ENCODE data around the gene AUNIP. TPM values are rescaled to one million over a fixed set of nuclear protein-coding genes. Genes with fewer than 3 reads are reported as not detected.
A peak's percentile ranks its signal among the peaks of the same experiment; 100 is the strongest.

AUNIP gene
- total RNA-seq, 1 experiment from 2014 or later = 22.2 TPM

DNA sequence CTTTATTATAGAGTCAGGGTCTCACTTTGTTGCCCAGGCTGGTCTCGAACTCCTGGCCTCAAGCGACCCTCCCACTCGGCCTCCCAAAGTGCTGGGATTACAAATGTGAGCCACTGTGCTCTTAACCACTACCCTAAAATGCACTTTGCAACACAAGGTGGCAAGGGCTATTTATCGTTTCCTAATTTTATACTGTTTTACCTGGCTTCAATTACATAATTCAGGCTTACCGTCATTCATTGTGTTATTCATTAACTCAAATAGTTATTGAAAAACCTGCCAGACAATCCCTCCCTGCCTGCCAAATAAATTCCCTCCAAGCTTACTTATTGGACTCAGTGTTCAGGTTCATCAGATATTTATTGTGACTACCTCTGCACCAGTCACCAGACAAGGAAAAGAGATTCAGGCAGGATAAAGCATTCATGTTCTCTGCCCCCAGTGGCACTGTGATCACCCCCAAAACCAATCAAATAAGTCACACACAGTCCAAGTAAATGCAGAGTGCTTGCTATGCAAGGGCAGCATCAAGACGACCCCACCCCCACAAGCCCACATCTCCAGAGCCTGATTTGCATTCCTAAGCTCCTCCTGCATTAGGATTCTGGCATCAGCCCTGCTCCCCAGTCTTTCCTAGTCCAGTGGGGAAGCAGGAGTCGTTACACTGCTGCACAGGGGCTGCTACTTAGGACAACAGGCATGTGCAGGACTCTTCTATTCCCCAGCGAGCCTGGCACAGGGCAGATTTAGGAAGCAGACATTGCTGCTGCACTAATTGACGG, 8.1 kb upstream of the AUNIP start:
- Histone ChIP-seq H3K27ac (ENCODE audit: insufficient read length, low read depth, low read length) (no peak overlapping the region), H2AFZ (ENCODE audit: low read length) (no peak overlapping the region), H3K4me2 (ENCODE audit: insufficient read depth, insufficient read length, low read length) (no peak overlapping the region), H4K5ac (ENCODE audit: insufficient read length, low read depth, low read length) (no peak overlapping the region), H3K4me1 (ENCODE audit: insufficient read depth, low read length) (peaks cover 2% of the 10 kb centered on the region; the same call in 1 of the 2 replicates), H3K18ac (ENCODE audit: insufficient read length, low read depth, low read length) (no peak overlapping the region), H3K9me3 (ENCODE audit: control insufficient read depth, low read depth, low read length) (no peaks in the 10 kb centered on the region), H2AK5ac (ENCODE audit: insufficient read length, low read length) (no peak overlapping the region), H2BK20ac (ENCODE audit: low read depth, low read length, poor library complexity, severe bottlenecking) (no peak overlapping the region), H3K14ac (ENCODE audit: insufficient read depth, low read length) (no peak overlapping the region), H3K56ac (ENCODE audit: insufficient read length, low read depth, low read length) (no peak overlapping the region), H3T11ph (ENCODE audit: low read length) (no peak overlapping the region), H3K27me3 (ENCODE audit: insufficient read depth, low read length) (no peaks in the 10 kb centered on the region), H3K79me2 (ENCODE audit: insufficient read depth, low read length) (no peaks in the 10 kb centered on the region), H3K4ac (ENCODE audit: low read depth, low read length) (no peak overlapping the region), H4K91ac (ENCODE audit: insufficient read length, low read depth, low read length) (no peak overlapping the region), H2BK12ac (ENCODE audit: insufficient read length, low read depth, low read length) (no peak overlapping the region), H2BK120ac (ENCODE audit: low read depth, low read length, poor library complexity, severe bottlenecking) (no peak overlapping the region), H3K23ac (ENCODE audit: insufficient read length, low read depth, low read length) (no peak overlapping the region), H3K79me1 (ENCODE audit: insufficient read depth, low read depth, low read length, poor library complexity, severe bottlenecking) (no peaks in the 10 kb centered on the region), H4K8ac (replicated peaks; ENCODE audit: insufficient read length, low read depth, low read length) (no peak overlapping the region), H2BK15ac (ENCODE audit: low read depth, low read length) (no peak overlapping the region), H3K9ac (ENCODE audit: extremely low read depth, insufficient read length, low read length) (no peak overlapping the region), H2BK5ac (ENCODE audit: insufficient read length, low read length) (no peak overlapping the region), H4K20me1 (ENCODE audit: control insufficient read depth, insufficient read depth, insufficient read length) (no peaks in the 10 kb centered on the region), H3K23me2 (ENCODE audit: insufficient read length, low read depth, low read length, poor library complexity, severe bottlenecking) (no peaks in the 10 kb centered on the region)
- WGBS (ENCODE audit: extremely low coverage, insufficient read length, low lambda C conversion rate) = no CpG with 5 or more reads among the region's 9 CpGs
- no peak for DNase-seq
- Mint-ChIP-seq H3K9me3 (no peaks in the 10 kb centered on the region), H3K4me3 (no peak overlapping the region; a peak in 1 of 5 replicates), H3K27ac (peak overlapping the region; percentile 33 to 74 (median 39); a peak in 3 of 7 replicates), H3K36me3 (ENCODE audit: insufficient read depth in 1 of 3, low read depth in 3 of 3) (peaks cover 0 to 13% (median 11%) of the 10 kb centered on the region in 3 experiments; a peak in 4 of 7 replicates), H3K27me3 (ENCODE audit: low read depth) (no peaks in the 10 kb centered on the region), H3K4me1 (peaks cover 20 to 29% of the 10 kb centered on the region in 2 experiments)
- TF ChIP-seq CTCF (conservative IDR thresholded peaks at IDR 0.05) = no peak

Data from H9 (cell line).